ENCODE results near the gene SHQ1.

Gene SHQ1

DNA sequence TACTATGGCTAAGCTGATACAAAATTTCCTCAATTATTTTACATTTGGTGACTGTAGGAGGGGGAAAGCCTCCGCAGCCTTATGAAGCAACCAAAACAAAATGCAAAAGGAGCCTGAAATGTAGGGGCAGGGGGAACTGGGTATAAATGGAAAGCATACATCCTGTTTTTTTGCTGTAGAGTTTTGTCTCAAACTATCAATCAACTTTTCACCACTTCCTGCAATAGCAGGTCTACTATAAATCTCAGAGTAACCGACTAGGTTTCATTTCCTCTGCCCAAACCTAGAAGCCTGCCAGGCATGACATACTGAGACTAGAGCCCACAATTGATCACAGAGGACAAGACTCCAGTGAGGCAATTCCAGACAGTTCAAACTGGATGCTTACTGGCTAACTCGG is 91.3 kb downstream of the SHQ1 start:
- Histone ChIP-seq H3K9me3 (ENCODE audit: control insufficient read depth, low read length) (no peaks in the 10 kb centered on the region), H3K4me3 (ENCODE audit: insufficient read depth, low read depth, low read length) (no peak overlapping the region), H3K4me1 (ENCODE audit: control insufficient read depth, insufficient read depth, low read length) (no peaks in the 10 kb centered on the region), H3K36me3 (ENCODE audit: control insufficient read depth, insufficient read depth, low read length) (no peaks in the 10 kb centered on the region), H3K27ac (ENCODE audit: insufficient read depth, low read depth, low read length, poor library complexity, severe bottlenecking) (no peak overlapping the region), H3K27me3 (ENCODE audit: control insufficient read depth, insufficient read depth, low read length, poor library complexity, severe bottlenecking) (no peaks in the 10 kb centered on the region)
- 87 to 91% methylated on average over 2 to 3 of the region's 3 CpGs for WGBS, 2 experiments

DNA sequence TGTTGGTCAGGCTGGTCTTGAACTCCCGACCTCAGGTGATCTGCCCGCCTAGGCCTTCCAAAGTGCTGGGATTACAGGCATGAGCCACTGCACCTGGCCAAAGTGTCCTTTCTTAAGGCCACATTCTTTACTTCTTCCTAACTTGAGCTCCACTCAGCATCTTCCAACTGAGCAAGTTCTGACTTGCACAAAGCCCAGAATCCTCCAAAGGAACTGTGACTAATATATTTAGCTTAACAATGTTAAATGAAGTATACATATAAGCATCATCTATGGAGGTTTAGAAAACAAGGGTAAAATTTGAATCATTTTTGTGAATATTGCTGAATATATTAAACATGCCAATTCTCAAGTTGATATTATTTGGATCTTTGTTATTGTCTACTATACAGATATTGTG is 93.7 kb downstream of the SHQ1 start:
- no peak overlapping the region for H3K27ac ChIP-seq (ENCODE audit: insufficient read depth, low read depth, low read length, poor library complexity, severe bottlenecking)
- no peaks in the 10 kb centered on the region for H3K36me3 ChIP-seq (ENCODE audit: control insufficient read depth, insufficient read depth, low read length)
- no peaks in the 10 kb centered on the region for H3K4me1 ChIP-seq (ENCODE audit: control insufficient read depth, insufficient read depth, low read length)
- WGBS, 2 experiments, result 87 to 94% methylated on average over 2 of the region's 2 CpGs
- H3K4me3 ChIP-seq (ENCODE audit: insufficient read depth, low read depth, low read length), result no peak overlapping the region
- no peaks in the 10 kb centered on the region for H3K27me3 ChIP-seq (ENCODE audit: control insufficient read depth, insufficient read depth, low read length, poor library complexity, severe bottlenecking)
- H3K9me3 ChIP-seq (ENCODE audit: control insufficient read depth, low read length), result no peaks in the 10 kb centered on the region

DNA sequence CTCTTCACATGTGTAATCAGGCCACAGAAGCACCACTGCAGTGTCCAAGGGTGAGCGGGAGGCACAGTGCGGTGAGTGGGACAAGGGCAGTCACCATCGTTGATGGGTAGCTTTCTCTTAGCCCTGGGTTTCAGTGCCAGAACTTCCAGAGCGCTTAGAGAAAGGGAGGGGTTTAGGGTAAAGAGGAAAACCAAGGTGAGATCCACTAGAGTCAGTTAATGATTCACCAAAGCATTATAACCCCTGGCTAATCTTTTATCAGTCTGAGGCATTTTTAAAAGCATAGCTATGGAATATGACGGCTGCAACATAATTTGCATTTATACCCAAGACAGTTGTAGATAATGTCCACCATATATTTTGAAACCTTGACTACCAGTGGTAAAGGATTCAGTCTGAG is 94.8 kb downstream of the SHQ1 start:
- Histone ChIP-seq H3K4me1 (ENCODE audit: control insufficient read depth, insufficient read depth, low read length) (no peaks in the 10 kb centered on the region), H3K27me3 (ENCODE audit: control insufficient read depth, insufficient read depth, low read length, poor library complexity, severe bottlenecking) (no peaks in the 10 kb centered on the region), H3K36me3 (ENCODE audit: control insufficient read depth, insufficient read depth, low read length) (no peaks in the 10 kb centered on the region), H3K27ac (ENCODE audit: insufficient read depth, low read depth, low read length, poor library complexity, severe bottlenecking) (no peak overlapping the region), H3K9me3 (ENCODE audit: control insufficient read depth, low read length) (no peaks in the 10 kb centered on the region), H3K4me3 (ENCODE audit: insufficient read depth, low read depth, low read length) (no peak overlapping the region)
- 93 to 95% methylated on average over 5 of the region's 5 CpGs for WGBS, 2 experiments

DNA sequence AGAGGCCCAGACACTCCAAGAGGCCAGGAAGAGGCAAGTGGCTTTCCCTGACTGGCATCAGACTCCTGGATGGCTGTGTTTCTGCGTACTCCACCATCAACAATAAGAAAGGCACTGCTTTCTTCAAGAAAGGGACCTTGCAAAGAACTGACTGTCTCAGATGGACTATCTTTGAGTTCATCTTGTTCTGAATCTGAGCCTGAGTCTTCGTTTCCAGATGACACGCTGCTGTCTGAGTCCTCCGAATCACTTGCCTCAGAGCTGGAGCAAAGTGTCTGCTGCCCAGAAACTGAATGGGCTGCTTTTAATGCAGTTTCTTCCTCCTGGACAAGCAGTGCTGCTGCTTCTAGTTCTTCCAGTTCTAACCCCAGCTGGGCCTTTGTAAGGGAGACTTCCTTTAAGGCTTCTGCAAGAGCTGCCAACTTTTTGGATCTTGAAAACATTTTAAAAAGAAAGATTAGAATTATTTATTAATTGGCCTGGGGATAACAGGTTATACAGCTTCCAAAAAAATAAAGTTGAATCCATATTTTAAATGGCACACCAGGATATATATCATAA is 97.8 kb downstream of the SHQ1 start:
- Histone ChIP-seq H3K36me3 (ENCODE audit: control insufficient read depth, insufficient read depth, low read length) (no peaks in the 10 kb centered on the region), H3K27me3 (ENCODE audit: control insufficient read depth, insufficient read depth, low read length, poor library complexity, severe bottlenecking) (no peaks in the 10 kb centered on the region), H3K4me1 (ENCODE audit: control insufficient read depth, insufficient read depth, low read length) (no peaks in the 10 kb centered on the region), H3K4me3 (ENCODE audit: insufficient read depth, low read depth, low read length) (no peak overlapping the region), H3K27ac (ENCODE audit: insufficient read depth, low read depth, low read length, poor library complexity, severe bottlenecking) (no peak overlapping the region), H3K9me3 (ENCODE audit: control insufficient read depth, low read length) (no peaks in the 10 kb centered on the region)
- 90 to 94% methylated on average over 4 of the region's 4 CpGs for WGBS, 2 experiments

DNA sequence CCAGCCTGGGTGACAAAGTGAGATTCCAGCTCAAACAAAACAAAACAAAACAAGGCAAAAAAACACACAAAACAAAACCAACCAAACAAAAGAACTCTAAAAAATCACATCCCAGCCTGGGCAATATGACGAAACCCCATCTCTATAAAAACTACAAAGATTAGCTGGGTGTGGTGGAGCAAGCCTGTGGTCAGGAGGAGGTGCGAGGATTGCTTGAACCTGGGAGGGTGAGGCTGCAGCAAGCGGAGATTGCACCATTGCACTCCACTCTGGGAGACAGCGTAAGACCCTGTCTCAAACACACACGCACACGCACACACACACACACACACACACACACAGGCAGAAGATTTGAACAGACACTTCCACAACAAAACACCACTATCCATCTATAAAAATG is 99.6 kb downstream of the SHQ1 start:
- Histone ChIP-seq H3K4me1 (ENCODE audit: control insufficient read depth, insufficient read depth, low read length) (peaks cover 3% of the 10 kb centered on the region), H3K27me3 (ENCODE audit: control insufficient read depth, insufficient read depth, low read length, poor library complexity, severe bottlenecking) (no peaks in the 10 kb centered on the region), H3K4me3 (ENCODE audit: insufficient read depth, low read depth, low read length) (no peak overlapping the region), H3K9me3 (ENCODE audit: control insufficient read depth, low read length) (no peaks in the 10 kb centered on the region), H3K36me3 (ENCODE audit: control insufficient read depth, insufficient read depth, low read length) (no peaks in the 10 kb centered on the region), H3K27ac (ENCODE audit: insufficient read depth, low read depth, low read length, poor library complexity, severe bottlenecking) (no peak overlapping the region)
- WGBS, 2 experiments, result 90 to 92% methylated on average over 6 of the region's 6 CpGs

DNA sequence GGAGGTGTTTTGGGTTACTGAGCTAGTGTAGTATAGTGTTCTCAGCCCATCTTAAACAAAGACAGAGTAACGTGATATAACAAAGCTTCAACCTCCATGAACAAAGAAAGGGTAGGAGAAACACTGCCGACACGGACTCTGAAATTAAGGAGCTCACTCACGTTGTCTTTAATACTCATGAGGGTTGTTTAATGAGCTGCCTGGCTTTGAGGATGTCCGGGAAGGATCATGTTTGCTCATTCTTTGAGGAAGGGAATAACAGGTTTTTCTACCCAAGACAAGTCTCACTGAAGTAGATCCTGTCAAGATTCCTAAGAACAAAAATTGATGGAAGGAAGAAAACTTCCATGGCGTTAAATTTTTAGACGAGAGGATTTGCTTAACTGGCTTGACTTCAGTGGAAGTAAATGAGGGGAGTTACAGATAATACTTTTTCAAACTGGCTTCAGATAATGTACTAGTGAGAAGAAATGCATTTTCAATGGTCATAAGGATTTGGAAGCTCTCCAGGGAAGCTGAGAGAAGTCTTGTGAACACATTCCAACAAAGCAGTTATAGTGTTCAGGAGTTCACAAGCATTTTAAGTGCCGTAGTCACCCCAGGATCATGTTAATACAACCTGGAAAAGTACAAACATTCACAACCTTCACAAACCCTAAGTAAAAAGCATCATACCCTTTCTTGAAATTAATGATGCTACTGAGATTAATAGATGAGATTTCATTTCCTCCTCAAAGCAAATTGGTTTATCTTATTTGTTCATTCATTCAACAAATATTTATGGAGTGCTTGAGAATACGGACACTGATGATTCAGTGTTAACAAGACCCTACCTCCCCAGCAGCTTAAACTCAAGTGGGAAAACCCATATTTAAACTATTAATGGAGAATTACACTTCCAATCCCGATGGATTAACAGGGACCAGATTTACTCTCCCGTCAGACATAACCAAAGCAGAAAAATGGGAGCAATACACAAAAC is 101.5 kb downstream of the SHQ1 start:
- WGBS, 2 experiments, result 92 to 93% methylated on average over 11 of the region's 11 CpGs
- Histone ChIP-seq H3K27ac (ENCODE audit: insufficient read depth, low read depth, low read length, poor library complexity, severe bottlenecking) (no peak overlapping the region), H3K4me1 (ENCODE audit: control insufficient read depth, insufficient read depth, low read length) (peaks cover 3% of the 10 kb centered on the region), H3K4me3 (ENCODE audit: insufficient read depth, low read depth, low read length) (no peak overlapping the region), H3K36me3 (ENCODE audit: control insufficient read depth, insufficient read depth, low read length) (no peaks in the 10 kb centered on the region), H3K27me3 (ENCODE audit: control insufficient read depth, insufficient read depth, low read length, poor library complexity, severe bottlenecking) (no peaks in the 10 kb centered on the region), H3K9me3 (ENCODE audit: control insufficient read depth, low read length) (no peaks in the 10 kb centered on the region)

DNA sequence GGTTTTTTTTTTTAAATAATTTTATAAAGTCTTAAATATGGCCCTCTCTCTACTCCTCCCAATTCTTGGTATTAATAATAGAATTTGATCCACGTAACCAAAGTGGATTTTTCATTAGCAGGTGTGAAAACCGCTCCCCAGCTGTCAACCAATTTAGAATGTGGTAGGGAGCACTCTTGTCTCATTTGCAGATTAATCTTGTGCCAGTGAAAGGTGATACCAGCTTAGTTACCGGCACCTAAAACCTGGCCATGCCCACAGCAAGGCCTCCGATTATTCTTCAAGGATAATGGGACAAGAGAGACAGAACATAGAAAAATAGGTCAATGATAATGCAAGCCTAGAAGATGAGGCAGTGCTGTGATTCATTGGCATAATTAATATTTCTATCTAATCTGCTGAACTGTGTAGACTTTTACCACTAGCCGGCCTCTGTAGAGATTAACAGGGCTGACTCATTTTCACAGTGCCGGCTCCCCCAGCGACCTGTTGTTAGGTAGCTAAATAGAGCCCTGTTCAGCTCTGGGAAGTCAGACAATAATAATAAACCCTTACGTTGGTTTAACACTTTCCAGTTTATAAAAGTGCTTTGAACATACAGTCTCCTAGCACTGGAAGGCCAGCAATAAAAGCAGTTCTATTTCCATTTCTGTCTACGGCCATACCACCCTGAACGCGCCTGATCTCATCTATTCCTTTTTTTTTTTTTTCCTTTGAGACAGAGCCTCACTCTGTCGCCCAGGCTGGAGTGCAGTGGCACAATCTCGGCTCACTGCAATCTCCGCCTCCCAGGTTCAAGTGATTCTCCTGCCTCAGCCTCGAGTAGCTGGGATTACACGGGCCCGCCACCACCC is 102.9 kb downstream of the SHQ1 start:
- Histone ChIP-seq H3K36me3 (ENCODE audit: control insufficient read depth, insufficient read depth, low read length) (no peaks in the 10 kb centered on the region), H3K27ac (ENCODE audit: insufficient read depth, low read depth, low read length, poor library complexity, severe bottlenecking) (no peak overlapping the region), H3K4me1 (ENCODE audit: control insufficient read depth, insufficient read depth, low read length) (peaks cover 3% of the 10 kb centered on the region), H3K4me3 (ENCODE audit: insufficient read depth, low read depth, low read length) (no peak overlapping the region), H3K9me3 (ENCODE audit: control insufficient read depth, low read length) (no peaks in the 10 kb centered on the region), H3K27me3 (ENCODE audit: control insufficient read depth, insufficient read depth, low read length, poor library complexity, severe bottlenecking) (peaks cover 2% of the 10 kb centered on the region)
- whole genome bisulfite sequencing, 2 experiments, result 86 to 88% methylated on average over 17 of the region's 17 CpGs

DNA sequence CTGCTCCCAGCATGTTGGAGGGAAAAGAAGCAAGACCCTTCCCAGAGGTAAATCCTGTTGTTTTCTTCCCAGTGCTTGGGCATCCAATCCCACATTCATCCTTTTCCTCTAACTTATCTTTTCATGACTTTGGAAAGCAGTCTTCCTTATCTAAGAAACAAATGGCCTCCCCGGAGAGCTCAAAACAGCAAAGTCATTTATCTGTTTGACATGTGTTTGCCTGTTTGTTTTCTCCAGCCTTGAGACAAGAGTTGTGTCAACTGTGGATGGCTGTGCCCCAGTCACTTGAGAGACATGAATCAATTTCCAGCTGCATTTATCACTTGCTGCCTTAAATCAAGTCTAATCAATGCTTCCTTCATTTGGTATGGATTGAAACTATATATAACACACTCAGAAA is 103.9 kb downstream of the SHQ1 start:
- Histone ChIP-seq H3K4me1 (ENCODE audit: control insufficient read depth, insufficient read depth, low read length) (peaks cover 3% of the 10 kb centered on the region), H3K27me3 (ENCODE audit: control insufficient read depth, insufficient read depth, low read length, poor library complexity, severe bottlenecking) (peaks cover 13% of the 10 kb centered on the region), H3K4me3 (ENCODE audit: insufficient read depth, low read depth, low read length) (no peak overlapping the region), H3K27ac (ENCODE audit: insufficient read depth, low read depth, low read length, poor library complexity, severe bottlenecking) (no peak overlapping the region), H3K9me3 (ENCODE audit: control insufficient read depth, low read length) (no peaks in the 10 kb centered on the region), H3K36me3 (ENCODE audit: control insufficient read depth, insufficient read depth, low read length) (no peaks in the 10 kb centered on the region)
- 68 to 73% methylated on average over 1 of the region's 1 CpG for WGBS, 2 experiments

DNA sequence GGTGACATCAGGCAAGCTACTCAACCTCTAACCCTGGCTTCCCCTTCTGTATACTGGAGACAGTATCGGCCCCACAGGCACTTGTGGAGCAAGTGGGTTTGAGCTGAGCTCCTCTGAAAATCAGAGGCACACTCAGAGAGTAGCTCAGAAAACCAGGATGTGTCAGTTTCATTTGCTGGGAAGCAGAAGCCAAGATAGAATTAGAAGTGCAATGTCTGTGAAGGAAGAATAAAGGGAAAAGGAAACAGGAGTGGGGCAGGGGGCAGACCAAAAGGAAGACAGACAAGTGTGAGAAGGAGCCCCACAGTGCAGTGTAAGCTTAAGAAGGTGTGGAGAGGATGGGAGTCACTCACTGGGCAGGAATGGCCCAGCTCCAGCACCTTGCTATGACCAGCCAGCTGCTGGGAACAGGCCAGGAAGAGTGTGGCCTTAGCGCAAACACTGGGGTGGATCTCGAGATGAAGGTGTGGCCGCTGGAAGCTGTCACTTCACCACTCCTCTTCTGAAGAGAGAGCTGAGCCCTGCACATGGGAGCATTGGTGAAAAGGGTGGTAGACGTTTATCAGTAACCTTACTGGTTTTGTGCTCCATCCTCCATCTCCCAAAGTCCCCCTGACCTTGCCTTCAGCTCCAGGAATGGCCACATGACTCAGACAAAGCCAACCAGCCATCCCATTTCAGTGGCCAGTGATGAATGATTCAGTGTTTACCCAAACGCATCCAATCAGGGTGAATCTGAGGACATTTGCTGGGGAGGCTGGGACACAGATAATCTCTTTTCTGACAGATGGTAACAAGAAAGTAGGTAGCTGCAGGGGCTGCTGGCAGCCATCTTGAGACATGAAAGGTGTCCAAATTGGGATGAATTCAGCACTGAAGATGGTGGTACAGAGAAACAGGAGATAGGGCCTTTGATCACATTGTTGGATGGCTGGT is 108.4 kb downstream of the SHQ1 start:
- Histone ChIP-seq H3K4me3 (ENCODE audit: insufficient read depth, low read depth, low read length) (peak overlapping the region; percentile 42), H3K9me3 (ENCODE audit: control insufficient read depth, low read length) (no peaks in the 10 kb centered on the region), H3K36me3 (ENCODE audit: control insufficient read depth, insufficient read depth, low read length) (no peaks in the 10 kb centered on the region), H3K27me3 (ENCODE audit: control insufficient read depth, insufficient read depth, low read length, poor library complexity, severe bottlenecking) (peaks cover 27% of the 10 kb centered on the region), H3K4me1 (ENCODE audit: control insufficient read depth, insufficient read depth, low read length) (peaks cover 3% of the 10 kb centered on the region), H3K27ac (ENCODE audit: insufficient read depth, low read depth, low read length, poor library complexity, severe bottlenecking) (no peak overlapping the region)
- 93 to 96% methylated on average over 6 of the region's 6 CpGs for WGBS, 2 experiments

Data from ectodermal cell (in vitro differentiated cells).